Ureter (tissue), 1 donor: ENCODE results near the gene GPR18. TPM values are rescaled to one million over a fixed set of nuclear protein-coding genes. Genes with fewer than 3 reads are reported as not detected.
"Not testable (repeated sequence)": the region's sequence is repeated elsewhere in the genome, so short reads cannot be mapped to it uniquely, and the experiment has no call there.

ENCODE experiments used
- DNase-seq: peaks from one replicate; pipeline ENCODE4 v3.0.0-alpha.2; 2020; ENCODE audit warnings: low spot score
- total RNA-seq: library from RNA; stranded (reverse); gene quantifications from one replicate; pipeline ENCODE4 v1.2.4, GENCODE V29; 2023
- donor health status: DM: yes; HTN: yes; CAD: no.

GPR18 gene
- total RNA-seq, 1 donor from 2014 or later = 0.26 TPM

GRCh38 chr13:99267927-99268326 lies 9.7 kb upstream of the GPR18 start:
- no peak for DNase-seq

- DNase-seq = no peak
Observed at GRCh38 chr13:99266827-99267226, 8.6 kb upstream of the GPR18 start.

- no peak for DNase-seq
Observed at GRCh38 chr13:99265821-99266426, 7.7 kb upstream of the GPR18 start.

DNA sequence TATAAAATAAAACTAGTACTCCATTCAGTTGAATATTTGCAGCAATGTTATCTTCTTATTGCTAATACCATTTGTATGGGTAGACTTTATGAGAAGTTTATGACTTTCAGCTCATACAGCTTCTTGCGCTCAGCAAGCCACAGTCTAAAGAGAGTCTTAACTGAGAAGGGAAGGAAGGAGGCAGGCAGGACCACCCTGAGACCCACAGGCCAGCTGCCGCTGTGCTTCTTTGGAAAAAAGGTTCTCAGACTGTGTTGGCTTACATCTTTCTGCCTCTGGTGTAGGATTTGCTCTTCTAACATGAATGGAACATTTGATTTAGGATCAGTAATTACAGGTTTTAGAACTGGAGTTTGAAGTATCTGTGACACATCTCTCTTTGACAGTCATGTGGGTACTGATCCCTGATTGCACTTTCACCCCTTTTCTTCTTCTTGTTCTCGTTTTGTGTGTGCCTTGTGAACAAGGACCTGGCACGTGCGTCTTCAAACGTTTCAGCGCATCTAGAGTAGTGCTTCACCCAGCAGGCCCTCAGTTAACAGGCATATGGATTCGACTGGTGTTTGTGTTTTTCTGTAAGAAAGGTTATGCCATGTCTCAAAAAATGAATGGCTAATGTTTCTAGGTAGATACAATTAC lies 7.1 kb upstream of the GPR18 start:
- DNase-seq = no peak

GRCh38 chr13:99264051-99264450 lies 5.9 kb upstream of the GPR18 start:
- DNase-seq = no peak

DNA sequence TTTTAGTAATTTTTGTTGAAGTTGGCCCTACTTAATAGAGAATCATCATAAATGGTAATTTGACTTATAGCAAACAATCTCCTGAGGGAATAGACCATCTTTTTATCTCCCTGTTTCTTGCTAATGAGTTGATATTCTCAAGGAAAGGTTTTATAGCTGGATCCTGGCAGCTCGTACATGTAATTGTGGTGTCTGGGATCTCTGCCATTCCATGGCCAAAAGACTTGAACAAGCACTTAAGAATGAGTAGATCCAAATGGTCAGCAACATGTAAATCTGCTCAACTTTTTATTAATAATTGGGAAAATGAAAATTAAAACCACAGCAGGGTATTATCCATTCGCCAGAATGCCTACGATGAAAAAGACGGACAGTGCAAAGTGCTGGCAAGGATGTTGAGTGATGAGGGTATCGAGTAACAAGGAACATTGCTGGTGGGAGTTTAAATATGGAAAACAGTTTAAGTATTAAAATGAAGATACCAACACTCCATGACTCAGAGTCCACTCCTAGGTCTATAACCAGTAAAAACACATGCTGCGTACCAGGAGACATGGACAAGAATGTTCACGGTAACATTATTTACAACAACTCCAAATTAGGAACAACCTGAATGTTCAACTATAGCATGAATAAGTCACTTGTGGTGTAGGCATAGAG lies 5.1 kb upstream of the GPR18 start:
- no peak for DNase-seq

- DNase-seq = no peak
Observed at GRCh38 chr13:99261059-99261458, 2.9 kb upstream of the GPR18 start.

DNA sequence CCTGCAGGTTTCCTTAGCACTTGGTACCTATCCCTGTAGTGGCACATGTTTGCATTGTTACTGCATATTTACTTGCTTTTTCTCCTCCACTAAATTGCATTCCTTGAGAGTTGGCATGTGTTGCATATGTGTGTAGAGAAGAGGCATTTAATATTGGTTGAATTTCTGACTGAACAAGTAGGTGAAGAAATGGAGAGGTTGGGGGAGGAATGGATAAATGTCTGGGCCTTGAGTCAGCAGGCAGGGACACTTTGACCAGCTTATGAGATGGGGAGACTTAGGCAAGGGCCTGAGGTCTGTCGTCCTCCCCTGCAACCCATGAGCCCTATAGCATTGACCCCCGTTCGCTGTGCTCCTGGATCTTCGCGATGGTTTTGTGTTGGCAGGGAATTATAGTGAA lies 2.0 kb upstream of the GPR18 start:
- no peak for DNase-seq

- no peak for DNase-seq
Observed at GRCh38 chr13:99258946-99259345, 767 bp upstream of the GPR18 start.

GRCh38 chr13:99257291-99257690 lies 888 bp downstream of the GPR18 start:
- no peak for DNase-seq

DNA sequence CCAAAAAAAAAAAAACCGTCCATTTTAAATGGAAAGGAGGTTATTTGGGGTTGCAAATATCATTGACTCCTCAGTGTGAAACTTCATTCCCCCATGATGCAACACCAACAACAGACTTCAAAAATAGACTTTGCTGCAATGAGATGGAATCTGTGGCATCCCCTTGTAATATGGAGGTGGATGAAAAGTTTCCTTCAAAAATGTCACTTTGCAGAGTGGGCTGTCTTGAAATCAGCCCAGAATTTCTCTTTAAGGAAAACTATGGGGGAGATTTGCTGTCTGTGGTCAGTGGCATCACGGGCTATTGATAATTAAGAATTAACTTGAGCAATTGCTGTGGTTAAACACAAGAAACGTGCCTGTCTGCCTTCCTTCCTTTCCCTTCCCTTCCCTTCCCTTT lies 1.5 kb downstream of the GPR18 start:
- no peak for DNase-seq

- DNase-seq = no peak
Observed at GRCh38 chr13:99256283-99256682, 1.9 kb downstream of the GPR18 start.

- no peak for DNase-seq
Observed at GRCh38 chr13:99255271-99255670, 2.9 kb downstream of the GPR18 start.

GRCh38 chr13:99254830-99255229 lies 3.3 kb downstream of the GPR18 start:
- DNase-seq = no peak

DNA sequence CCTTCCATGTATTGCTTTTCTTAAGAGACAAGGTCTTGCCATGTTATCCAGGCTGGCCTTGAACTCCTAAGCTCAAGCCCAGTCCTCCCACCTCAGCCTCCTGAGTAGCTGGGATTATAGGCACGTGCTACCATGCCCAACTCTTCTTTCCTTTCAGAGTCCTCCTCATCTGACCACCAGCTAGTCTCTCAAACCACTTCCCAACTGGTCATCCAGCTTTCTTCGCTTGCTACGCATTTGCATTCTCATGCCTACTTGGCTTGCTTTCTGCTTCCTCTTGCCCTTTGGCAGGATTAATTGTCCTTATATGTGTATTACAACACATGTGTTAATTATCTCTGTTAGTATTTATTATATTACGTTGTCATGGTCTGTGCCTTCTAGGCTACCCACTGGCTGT lies 6.3 kb downstream of the GPR18 start:
- DNase-seq = no peak

- no peak for DNase-seq
Observed at GRCh38 chr13:99250982-99251825, 7.0 kb downstream of the GPR18 start.

DNA sequence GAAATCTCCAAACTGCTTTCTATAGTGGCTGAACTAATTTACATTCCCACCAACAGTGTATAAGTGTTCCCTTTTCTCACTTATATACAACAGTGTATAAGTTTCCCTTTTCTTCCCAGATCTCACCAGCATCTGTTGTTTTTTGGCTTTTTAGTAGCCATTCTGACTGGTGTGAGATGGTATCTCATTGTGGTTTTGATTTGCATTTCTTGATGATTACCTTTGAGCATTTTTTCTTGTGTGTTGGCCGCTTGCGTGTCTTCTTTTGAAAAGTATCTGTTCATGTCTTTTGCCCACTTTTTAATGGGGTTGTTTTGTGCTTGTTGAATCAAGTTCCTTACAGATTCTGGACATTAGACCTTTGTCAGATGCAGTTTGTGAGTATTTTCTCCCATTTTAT lies 8.6 kb downstream of the GPR18 start:
- not testable (repeated sequence) for DNase-seq

GRCh38 chr13:99249178-99249577 lies 9.0 kb downstream of the GPR18 start:
- not testable (repeated sequence) for DNase-seq

- no peak for DNase-seq
Observed at GRCh38 chr13:99246100-99246499, 12.1 kb downstream of the GPR18 start.

DNA sequence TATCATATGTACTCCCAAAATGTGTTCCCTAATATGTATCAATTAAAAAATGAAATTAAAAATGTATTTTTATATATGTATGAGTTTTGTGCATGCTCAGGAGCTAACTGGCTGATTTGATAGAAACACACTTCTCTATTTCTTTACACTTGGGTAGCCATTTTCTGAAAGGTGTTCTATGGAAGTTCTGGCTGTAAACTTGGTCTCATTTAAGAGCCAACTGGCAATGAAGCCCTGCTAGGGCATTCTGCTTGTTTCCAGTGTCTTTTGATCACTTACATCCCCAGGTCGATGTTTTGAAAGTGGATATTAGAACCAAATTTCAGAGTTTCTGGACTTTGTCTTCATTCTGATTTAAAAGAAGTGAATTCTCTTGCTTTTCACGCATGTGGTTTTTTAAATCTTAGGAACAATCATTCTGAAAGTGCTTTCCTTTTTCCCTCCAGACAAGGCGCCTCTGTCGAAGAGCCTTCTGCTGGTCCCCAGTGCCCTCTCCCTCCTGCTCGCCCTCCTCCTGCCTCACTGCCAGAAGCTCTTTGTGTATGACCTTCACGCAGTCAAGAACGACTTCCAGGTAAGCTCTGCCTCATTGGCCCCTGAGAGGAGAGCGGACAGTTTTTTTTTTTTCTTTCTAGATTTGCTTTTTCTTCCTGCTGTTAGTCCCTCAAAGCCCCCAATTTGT lies 20.1 kb downstream of the GPR18 start:
- DNase-seq = no peak

DNA sequence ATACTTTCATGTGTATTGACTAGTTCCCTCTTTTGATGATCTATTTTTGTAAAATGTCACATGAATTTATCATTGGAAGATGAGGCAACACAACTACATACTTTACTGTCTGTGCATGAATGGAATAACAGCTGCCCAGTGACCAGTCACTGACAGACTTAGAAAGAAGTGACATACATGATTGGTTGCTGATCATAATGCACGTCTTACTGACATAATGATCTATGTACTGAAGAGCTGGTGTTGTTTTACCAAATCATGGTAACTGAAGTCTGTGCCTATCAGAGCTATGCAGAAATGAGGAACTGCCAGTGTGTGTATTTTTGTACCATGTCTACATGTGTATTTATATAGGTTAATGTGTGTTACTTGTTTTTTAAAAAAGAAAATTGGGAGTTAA lies 26.5 kb downstream of the GPR18 start:
- no peak for DNase-seq

DNA sequence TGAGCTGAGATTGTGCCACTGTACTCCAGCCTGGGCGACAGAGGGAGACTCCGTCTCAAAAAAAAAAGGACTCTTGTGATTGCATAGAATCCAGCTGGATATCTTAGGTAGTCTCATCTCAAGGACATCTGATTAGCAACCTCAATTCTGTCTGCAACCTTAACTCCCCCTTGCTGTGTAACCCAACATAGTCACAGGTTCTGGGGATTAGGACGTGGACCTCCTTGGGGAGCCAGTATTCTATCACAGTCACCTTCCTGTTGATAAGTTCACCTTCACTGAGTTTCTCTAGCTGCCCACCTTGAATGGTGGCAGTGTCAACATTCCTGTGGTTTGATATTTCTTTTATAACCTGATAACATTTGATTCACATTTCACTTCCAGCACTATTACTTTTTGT lies 27.2 kb downstream of the GPR18 start:
- no peak for DNase-seq
